HG03175 (cell line): ENCODE data around the gene SPOCK1.

Experiments
- ATAC-seq: cut with Tn5 transposase; IDR thresholded peaks from one replicate; pipeline ENCODE4 v1.9.1; 2021; ENCODE audit warnings: mild to moderate bottlenecking, moderate library complexity; ENCODE audit not compliant: unreplicated experiment

Gene SPOCK1

DNA sequence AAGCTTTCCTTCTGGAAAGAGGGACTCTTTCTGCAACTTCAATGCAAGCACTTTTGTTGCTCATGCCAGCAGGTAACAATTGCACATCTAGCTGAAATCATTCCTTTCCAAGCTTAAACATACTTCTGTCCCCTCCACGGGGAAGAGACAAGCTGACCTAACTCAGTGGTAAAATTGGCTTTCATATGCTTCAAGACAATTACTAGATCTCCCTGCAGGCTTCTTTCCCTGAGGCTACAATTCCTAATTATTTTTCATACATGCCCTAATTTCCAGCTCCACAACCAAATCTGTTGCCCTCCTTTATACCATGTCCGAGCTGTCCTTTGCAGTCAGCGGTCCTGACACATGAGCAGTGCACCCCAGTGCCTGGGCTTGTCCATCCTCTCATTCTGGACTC lies 324.9 kb downstream of the SPOCK1 start:
- ATAC-seq = no peak

DNA sequence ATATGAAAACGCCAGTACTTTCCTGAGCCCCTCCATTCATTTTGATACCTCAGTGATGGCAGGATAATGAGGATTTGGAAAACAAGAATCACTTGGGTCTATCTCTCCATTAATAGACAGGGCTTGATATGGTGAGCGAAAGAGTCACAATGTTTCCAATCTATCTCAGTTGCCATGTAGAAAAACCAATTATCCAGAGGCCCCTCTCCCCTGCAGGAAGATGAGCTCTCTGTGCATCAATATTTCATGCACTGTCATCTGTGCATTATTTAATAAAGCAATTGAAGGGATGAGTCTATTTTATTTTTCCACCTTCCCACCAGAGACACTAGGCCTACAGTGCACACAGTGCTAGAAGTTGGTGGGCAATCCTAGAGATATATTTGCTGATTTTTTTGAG lies 326.9 kb downstream of the SPOCK1 start:
- no peak for ATAC-seq

DNA sequence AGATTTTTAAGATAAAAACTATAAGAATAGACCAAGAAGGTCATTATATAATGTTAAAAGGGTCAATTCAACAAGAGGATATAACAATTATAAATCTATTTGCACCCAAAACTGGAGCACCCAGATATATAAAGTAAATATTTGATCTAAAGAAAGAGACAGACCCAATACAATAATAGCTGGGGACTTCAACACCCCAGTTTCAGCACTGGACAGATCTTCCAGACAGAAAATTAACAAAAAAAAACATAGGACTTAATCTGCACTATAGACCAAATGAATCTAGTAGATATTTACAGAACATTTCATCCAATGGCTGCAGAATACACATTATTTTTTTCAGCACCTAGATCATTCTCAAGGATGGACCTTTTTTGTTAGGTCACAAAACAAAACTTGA lies 331.9 kb downstream of the SPOCK1 start:
- no peak for ATAC-seq

DNA sequence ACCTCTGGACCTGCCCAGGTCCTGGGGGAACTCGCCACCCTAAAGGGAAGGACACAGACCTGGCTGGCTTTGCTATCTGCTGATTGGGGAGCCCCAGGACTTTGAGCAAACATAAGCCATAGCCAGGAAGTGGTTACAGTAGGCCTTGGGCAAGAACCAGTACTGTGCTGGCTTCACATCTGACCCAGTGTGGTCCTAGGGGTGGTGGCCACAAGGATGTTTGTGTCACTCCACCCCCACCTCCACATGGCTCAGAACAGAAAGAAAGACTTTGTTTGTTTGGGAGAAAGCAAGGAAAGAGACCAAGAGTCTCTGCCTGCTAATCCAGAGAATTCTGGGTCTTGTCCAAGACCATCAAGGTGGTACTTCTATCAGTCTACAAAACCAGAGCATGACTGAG lies 334.2 kb downstream of the SPOCK1 start:
- ATAC-seq = no peak

DNA sequence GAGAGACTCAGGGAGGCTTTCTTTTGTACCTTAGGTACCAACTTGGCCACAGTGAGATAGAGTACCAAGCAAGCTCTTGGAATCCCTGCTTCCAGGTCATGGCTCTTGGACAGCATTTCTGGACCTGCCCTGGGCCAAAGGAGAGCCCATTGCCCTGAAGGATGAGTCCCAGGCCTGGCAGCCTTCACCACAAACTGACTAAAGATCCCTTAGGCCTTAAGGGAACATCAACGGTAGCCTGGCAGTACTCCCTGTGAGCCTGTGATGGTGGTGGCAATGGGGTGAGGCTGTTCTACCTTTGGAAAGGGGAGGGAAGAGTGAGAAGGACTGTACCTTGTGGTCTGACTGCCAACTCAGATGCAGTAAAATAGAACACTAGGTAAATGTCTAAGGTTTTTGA lies 334.6 kb downstream of the SPOCK1 start:
- no peak for ATAC-seq

DNA sequence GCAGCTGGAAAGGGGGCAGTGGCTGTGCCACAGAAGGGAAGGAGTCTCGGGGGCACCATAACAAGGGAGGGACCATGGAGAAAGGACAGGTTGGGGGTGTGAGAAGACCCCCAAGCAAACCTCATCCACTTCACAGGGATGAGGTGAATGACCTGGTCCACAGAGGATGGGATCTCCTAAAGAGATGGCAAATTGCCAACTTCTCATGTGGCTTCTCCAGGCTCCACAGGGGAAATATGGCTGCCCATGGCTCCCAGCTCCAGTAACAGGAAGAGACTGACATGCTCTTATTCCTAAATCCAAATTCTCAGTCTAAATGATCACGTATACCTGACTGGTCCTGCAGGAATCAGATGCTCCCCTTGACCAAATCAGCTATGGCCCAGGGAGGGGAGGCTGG lies 340.4 kb downstream of the SPOCK1 start:
- no peak for ATAC-seq

DNA sequence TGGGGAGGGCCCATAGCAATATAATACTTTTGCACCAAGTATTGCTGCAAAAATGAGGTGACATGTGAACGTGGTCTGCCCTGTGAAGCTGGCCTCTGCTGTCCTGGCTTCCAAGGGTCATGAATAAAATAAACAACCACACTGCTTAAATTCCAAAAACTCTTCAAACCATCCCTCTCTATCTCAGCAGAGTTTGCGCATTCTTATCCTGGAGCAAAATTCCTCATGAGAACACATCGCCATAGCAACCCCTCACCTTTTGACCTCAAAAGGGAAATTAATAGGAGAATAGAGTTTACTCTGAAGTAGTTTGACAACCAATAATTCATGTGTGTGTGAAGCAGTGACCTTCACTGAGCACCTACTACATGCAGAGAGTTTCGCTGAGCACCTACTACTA lies 342.9 kb downstream of the SPOCK1 start:
- ATAC-seq = no peak

DNA sequence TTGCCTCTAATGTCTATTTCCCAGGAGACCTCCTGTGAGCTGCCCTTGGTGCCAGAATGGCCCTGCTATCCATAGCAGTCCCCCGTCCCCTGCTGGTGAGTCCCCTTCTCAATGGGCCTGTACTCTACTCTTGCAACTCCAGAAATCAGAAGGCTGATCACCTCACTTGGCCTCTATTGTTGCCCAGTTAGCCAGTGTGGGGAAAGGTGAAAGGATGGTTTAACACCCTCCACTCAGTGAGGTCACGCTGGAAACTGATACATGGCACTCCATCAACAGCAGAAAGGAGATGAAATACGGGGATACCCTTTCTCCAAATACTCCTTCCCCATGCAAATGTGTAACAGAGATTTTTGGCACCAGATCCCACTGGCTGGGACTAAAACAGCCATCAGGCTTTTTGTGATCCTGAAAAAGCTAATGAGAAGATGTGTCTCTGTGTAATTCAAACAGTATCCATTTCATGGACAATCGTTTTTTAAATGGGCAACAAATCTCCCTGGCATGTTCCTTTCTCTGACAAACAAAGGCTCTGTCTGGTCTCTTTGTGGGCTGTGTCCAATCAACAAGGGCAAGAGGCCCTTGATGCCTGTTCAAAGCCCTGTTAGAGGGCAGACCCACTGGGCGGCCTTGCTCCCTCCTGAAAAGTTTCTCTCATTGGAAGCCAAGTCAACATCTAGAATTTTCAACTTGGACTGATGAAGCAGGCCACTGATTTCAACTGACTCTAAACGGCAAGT lies 343.7 kb downstream of the SPOCK1 start:
- ATAC-seq = no peak

DNA sequence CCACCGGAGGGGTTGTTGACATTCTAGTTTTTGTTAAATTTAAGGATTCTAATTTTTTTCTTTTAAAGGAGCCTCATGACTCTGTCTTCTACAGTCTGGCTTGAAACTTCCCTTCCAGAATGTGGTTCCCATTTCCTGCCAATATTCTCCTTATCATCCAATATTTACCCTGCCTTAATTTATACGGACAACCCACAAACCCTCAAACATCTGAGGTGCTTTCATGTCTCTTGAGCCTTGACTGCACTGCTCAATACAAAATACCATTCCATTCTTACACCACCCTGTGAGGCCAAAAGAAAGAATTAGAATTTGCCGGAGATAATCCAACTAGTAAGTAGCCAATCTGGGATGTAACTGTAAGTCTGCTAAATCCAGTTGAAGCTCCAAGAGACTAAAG lies 346.5 kb downstream of the SPOCK1 start:
- no peak for ATAC-seq

DNA sequence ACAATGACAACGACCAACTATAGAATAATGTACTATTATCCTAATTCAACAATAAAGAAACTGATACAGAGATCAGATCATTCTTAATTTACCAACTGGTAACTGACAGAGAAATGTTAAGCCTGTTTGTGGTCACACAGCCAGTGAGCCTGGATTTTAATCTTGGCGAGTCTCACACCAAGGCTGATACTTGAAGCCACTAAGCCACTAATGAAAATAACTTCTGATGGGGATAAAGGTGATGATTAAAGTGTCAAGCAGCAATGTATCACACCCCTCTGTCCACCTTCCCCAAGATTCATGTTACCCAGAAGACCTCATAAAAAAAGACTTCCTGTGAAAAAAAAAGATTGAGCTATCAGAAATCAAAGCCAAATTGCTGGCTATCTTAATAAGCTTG lies 350.5 kb downstream of the SPOCK1 start:
- no peak for ATAC-seq

DNA sequence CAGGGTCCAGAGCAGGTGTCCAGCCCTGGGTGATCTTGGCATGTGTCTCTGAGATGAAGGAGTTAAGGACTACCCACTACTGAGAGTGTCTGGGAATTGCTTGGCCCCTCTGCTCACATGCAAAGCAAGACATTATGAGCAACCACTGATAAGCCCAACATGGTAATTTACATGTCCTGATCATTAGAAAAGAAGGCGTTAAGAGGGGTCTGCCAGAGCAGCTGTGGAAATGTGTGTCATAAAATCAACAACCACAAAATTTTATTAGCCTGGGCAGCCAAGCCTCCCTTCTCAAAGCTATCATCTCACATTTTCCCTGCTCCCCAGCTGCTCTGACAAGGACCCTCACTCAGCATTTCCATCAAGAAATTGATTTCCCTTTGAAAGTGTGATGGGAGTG lies 351.0 kb downstream of the SPOCK1 start:
- ATAC-seq = no peak

DNA sequence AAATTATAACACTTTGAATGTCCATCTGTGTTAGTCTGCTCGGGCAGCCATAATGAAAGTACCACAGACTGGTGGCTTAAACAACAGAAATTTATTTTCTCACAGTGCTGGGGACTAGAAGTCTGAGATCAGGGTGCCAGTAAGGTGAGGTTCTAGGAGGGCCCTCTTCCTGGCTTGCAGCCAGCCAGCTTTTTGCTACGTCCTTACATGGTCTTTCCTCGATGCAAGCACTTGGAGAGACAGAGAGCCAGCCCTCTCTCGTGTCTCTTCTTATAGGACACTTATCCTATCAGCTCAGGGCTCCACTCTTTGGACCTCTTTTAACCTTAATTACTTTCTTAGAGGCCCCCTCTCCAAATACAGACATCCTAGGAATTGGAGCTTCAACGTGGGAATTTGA lies 351.8 kb downstream of the SPOCK1 start:
- ATAC-seq = no peak

DNA sequence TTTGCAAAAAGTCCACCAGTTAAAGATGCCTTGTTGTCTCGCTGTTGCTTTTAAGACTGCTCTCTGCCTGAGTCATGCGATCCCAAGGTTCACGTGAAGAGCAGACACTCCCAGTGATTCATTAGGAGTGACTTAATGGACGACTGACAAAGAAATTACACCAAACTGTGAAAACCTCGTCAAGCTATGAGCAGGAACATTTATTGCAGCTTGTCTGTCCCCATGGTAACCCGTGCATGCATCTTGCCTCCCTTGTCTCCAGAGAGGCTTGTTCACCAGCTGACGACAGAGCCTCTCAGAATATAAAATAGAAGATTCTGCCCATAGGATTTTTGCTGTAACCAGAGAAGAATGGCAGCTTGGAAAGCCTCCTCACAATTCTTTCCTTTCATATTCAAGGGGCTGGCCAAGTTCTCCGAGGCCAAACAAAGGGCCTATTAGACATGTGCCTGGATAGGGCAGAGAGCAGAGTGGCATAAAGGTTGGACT lies 352.7 kb downstream of the SPOCK1 start:
- ATAC-seq = no peak

DNA sequence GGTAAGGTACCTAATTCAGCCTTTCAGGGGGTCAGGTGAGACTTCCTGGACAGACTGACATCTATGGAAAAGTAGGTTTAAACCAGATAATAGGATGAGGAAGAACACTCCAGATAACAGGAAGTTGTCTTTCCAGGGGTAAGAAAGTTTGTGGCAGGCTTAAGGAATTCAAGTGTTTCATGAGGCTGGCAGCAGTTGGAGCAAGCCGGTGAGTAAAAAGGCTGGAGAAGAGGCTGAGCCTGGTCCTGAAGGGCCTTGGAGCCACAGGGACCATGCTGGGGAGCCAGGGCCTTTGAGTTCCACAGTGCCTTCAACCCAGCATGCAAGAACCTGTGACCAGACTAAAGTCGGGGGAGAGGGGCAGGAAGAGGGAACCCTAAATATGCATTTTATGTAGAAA lies 353.4 kb downstream of the SPOCK1 start:
- ATAC-seq = no peak

DNA sequence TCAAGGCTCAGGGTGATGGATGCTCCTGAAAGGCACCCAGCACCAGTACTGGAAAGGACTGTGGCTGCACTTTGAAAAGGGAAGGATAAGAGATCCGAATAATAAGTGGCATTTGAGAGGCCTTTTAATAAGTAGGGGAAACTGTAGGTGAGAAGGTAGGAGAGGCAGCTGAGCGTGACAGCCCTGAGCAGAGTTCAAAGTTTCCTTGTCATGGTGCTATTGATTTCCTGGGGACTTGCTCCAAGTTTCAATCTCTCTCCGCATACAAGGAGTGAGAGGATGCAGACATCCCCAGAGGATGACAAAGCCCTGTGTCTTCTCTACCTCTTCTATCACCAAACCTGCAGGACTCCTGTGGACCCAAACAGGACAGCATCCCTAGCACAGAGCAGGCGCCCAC lies 354.5 kb downstream of the SPOCK1 start:
- ATAC-seq = no peak

DNA sequence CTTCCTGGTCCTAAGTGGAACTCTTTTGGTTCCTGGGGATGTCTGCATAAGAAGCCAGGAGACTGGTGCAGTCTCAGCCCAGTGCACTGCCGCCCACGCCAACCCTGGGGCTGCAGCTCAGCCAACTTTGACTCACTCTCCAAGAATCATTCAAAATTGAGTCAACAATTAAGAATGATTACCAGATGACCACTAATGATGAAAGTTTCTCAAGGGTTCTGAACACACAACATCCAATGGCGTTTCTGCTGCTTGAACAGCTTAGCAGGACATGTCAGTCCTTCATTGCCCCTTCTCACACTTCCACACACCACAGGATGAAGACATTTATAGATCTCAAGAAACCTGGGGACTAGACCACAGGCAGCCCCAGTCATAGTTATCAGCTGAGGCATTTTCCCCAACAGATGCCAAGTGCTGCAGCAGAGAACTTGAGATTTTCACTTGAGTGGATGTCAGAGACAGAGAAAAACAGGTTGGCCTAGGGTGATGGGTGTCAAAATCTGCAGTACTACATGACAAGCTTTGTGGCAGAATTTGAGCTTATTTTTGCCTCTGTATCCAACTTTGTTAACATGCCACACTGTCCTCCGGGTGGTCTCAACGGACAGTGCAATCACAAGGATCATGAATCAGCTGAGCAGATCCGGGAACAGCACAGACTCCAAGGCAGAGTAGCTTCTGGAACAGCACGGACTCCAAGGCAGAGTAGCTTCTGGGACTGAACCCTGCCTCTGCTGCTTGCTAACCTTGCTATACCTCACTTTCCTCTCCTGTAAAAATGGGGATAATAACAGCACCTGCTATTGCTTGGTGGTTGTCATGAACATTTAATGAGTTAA lies 356.1 kb downstream of the SPOCK1 start:
- ATAC-seq = peak; percentile 81

DNA sequence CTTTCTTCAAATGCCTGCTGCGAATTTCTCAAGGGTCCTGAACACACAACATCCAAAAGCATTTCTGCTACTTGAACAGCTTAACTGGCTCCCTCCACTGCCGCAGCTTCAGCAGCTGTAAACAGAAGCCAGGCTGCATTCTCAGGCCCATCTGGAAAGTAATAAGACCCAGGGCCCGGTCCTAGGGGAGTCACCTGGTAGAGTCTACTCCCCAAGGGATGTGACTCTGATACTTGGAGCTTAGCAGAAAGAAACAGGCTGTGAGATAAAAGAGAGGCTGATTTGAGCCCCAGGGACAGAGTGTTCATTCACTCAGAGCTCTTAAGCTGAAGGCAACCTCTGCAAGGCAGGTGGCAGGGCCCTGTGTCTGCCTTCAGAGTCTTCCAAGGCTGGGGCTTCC lies 356.8 kb downstream of the SPOCK1 start:
- ATAC-seq = peak; percentile 52

DNA sequence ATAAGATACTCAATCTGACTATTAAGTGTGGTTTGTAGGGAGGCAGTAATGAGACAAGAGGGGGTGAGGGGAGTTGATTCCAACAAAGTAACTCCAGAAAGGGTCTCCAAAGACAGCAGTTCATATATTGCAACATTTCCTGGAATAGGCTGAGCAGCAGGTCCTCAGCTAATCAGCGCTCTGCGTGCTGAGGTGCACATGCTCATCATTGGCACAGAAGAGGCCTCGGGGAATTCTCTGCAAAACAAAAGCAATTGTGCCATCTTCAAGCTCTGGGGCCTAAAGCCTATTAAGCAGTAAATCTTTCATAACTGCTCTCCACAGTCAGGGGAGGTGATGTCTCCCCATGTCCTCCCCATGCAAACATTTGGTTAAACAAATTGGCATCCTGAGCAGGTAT lies 357.3 kb downstream of the SPOCK1 start:
- ATAC-seq = no peak

DNA sequence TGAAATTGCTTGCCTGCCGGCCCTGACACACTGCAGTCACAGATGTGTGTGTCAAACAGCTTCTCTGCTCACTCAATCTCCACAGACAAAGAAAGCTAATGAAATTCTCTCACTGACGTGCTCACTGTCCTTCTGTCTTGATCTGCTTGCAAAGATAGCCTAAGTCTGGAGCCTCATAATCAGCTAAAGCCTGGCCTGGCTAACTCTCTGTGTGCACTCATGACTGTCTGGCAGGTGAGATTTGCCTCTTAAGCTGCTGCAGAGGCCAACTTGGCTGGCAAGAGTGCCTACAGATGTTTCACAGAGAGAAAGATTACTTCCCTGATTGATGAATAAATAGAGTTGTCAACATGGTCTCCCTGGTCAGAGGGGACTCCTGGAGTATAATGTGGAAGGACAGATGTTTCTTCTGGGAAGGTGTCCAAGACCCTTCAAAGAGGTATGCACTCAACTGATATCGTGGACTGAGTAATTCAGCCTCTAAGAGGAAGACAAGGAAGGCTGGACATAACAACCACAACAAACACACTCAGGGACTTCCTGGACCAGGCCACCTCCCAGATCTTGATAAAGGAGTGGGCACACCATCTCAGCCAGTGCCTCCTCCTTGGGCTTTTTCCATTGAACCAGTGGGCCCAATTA lies 362.0 kb downstream of the SPOCK1 start:
- no peak for ATAC-seq

DNA sequence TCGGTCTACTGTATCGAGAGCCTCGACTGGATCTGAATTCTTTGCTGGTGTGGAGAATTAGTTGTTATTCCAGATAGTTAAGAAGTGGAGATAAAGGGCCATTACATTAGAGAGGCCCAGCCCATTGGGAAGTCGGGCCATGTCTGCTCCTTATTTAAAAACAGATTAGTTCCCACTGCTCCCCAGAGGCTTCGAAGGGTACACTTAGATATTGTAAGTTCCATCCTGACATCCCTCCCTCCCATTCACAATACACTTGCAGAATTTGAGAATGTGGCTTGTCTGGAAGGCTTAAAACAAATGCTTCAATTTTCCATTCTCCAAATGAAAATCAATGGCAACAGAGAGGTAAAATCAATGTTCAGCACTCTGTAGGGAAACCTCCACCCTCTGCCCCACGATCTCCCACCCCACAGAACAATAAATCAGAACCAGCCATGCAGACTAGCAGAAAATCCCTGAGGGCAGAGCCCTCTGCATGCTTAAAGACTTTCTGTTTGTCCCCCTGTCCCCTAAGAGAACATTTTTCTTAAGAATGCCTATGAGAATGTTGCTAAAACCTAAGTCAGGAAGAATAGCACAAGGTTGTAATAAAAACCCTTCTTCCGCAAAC lies 364.1 kb downstream of the SPOCK1 start:
- ATAC-seq = no peak

DNA sequence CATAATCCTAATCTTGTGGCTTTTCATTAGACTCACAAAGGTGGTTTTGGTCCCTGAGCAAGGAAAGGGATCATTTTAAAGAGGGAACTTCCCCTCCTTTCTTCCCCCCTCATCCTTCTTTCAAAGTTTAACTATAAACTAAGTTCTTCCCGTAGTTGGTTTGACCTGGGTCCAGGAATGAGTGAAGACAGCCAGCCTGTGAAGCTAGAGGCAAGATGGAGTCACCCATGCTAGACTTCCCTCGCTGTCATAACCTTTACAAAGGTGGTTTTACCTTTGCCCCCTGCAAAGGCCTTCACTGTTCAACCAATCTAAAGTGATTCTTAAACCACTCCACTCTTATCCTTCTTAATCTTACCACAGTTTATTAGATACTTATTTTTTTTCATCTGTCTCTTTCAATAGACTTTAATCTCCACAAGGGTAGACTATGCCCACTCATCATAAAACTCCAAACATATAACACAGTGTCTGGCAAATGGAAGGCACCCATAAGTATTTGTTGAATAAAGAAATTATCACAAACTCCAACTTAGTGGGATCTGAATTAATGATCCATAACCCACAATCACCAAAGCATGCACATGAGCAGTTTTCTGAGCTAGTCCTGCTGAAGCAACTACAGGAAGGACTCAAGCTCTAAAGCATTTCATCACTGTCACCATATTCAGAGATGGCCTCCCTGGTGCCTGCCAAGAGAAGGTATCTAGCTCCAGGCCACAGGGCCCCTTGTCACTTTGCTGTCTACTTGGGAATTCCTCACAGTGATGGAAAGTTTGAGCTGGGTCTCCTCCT lies 369.0 kb downstream of the SPOCK1 start:
- no peak for ATAC-seq
